HG03108 (cell line): Measurements from ENCODE around the gene CROCC2.

Source experiments
- ATAC-seq: cut with Tn5 transposase; IDR thresholded peaks from one replicate; pipeline ENCODE4 v1.9.1; 2021; ENCODE audit warnings: moderate library complexity; ENCODE audit not compliant: unreplicated experiment

Gene CROCC2

DNA sequence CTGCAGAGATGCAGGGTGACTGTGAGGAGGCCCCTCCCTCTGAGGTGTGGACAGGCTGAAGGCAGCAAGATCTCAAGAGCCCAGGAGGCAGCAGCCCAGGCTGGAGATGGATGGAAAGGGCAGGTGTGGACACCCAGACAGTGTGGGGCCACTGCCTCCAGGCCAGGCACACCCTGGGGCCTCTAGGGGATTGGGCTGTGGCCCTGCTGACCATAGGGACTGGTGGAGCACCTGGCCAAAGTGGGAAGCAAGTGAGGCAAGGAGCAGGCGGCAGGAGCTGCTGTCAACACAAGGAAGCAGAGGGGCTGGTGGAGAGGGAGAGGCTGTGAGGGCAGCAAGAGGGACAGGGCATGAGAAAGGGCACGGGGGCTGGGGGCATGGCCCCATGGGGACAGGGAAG lies 103.1 kb downstream of the CROCC2 start:
- no peak for ATAC-seq

DNA sequence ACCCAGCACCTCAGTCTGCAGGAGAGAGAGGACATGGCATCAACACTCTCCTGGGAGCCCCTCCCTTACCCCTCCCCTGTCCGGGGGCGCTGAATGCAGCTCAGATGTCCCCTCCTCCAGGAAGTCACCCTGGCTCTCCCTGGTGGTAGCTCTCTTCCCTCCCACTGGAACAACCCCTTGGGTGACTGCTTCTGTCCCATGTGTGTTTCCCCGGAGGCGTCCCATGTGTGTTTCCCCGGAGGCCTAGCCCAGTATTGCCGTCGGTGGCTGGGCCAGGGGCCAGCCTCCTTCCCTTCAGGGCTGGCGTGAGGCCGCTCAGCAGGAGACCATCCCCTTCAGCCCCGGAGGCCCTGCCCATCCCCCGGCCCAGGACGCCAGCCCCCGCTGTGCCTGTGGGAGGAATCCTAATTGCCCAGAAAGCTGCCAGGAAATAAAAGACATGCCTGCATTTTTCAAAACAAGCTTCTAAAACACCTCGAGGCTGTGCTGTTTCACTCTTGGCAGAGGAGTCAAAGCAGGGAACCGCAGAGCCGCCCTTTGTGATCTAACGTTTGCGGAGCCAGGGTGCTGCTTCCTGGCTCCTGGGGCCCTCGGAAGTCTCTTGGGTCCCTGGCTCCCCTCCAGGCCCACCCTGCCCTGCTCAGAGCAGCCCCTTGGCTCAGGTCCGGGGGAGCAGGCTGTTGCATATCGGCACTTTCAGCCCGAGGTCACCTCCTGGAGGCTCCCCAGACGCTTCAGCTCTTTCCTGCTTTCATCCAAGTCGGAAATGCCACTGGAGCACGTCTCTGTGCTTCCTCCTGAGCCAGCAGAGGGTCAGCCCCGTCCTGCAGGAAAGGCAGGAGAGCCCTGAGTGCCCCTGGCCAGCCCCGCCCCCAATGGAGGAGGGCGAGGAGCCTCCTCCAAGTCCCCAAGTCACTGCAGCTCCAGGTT lies 103.7 kb downstream of the CROCC2 start:
- ATAC-seq: no peak

DNA sequence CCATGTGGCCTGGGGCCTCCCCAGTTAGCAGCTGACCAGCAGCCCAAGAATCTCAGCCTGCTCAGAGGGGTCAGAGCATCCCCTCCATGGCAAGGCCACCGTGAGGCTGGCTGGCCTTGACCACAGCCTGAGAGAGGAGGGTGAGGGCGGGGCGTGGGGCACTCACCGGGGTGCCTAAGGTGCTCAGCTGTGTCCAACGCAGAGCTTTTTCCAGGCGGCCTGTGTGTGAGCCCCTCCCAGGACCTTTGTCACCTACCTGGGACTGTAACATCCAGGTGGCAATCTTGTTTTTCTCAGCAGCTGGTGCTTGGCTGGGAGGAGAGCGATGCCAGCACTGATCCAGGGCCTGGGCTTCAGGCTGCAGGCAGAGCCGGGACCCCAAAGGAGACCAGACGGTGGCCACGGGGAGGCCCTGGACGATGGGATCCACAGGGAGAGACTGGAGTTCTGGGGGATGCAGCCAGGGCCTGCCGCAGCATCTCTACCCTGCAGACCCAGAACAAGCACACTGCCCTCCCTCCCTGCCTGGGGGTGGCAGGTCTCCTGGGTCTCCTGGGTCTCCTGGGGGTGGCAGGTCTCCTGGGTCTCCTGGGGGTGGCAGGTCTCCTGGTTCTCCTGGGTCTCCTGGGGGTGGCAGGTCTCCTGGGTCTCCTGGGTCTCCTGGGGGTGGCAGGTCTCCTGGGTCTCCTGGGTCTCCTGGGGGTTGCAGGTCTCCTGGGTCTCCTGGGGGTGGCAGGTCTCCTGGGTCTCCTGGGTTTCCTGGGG lies 104.6 kb downstream of the CROCC2 start:
- no peak for ATAC-seq

DNA sequence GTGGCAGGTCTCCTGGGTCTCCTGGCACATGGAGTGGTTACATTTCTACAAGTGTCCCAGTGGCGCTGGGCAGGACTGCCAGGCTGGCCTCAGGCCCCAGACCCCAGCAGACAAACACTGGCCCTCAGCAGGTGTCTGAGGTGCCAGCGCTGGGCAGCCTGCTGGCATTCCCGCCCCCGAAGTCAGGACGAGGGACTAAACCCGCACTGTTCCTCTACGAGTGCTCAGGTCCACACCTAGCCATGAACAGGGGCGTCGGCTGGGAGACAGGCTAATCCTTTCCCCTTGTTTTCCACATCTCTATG lies 105.1 kb downstream of the CROCC2 start:
- no peak for ATAC-seq

DNA sequence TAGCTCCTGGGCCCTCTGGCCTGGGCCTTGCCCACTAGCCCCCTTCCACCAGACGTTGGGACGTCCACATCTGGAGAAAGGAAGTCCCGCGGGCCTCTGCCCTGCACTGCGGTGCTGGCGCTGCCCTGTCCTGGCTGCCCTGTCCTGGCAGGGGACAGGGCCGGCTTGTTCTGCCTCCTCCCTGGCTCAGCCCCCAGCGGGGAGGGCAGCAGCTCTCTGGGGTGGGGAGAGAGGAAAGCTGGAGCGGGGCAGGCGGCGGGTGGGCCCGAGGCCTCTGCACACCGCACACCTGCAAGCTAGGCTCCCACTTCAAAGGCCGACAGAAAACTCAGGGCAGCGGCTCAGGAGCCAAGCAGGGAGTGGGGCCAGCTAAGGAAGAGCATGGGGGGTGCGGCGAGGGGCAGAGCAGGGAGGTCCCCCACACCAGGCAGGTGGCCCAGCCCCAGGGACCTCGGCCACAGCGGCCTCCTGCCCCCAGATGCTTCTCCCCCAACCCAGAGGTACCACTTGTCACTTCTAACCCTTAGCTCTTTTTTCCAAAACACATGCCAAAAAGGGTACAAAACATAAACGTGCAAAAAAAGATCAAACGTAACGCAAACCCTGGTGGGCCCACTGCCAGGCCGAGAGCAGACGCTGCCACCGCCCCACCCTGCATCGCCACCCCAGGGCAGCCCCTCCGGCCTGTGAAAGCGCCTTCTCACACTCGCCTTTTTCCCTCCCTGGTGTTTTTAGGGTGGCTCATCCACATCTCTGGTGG lies 105.8 kb downstream of the CROCC2 start:
- no peak for ATAC-seq

DNA sequence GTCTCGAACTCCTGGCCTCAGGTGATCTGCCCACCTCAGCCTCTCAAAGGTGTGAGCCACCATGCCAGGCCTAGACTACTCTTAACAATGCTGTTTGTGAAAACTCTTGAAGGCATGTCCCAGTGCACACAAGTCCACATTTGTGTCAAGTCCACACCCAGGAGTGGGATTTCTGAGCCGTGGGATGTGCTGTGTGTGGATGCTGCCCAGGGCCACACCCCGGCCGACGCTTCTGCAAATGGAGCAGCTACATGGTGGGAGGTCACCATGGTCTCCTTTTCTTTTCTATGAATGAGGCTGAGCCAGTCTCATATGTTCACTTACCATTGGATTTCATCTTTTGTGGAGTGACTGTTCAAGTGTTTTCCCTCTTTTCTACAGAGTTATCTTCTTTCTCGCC lies 108.1 kb downstream of the CROCC2 start:
- no peak for ATAC-seq

DNA sequence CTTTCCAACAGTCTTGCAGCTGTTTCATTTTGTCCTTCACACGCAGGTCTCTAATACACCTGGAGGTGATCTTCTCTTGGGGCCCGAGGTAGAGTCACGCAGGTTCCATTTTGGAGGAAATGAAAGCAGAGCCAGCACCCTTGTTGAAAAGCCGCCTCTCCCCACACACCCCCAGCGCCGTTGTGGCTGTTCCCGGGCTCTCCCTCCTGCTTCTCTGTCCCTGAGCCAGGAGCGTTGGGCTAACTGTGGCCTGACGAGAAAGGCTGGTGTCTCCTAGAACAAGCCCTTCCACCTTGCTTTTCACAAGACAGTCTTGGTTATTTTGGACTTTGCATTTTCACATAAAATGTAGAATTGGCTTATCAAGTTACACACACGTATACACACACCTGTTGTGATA lies 108.6 kb downstream of the CROCC2 start:
- no peak for ATAC-seq

DNA sequence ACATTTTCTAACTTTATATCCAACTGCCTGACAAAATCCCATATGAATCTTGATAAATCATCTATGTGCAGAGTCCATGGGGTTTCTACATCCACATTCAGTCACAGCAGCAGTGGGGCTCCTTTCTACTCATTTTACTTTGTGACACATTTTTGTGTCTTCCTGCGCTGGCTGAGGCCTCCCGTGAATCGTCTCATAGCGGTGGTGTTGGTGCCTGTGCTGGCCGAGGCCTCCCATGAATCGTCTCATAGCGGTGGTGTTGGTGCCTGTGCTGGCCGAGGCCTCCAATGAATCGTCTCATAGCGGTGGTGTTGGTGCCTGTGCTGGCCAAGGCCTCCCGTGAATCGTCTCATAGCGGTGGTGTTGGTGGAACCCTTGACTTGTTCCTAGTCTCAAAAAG lies 109.3 kb downstream of the CROCC2 start:
- no peak for ATAC-seq

DNA sequence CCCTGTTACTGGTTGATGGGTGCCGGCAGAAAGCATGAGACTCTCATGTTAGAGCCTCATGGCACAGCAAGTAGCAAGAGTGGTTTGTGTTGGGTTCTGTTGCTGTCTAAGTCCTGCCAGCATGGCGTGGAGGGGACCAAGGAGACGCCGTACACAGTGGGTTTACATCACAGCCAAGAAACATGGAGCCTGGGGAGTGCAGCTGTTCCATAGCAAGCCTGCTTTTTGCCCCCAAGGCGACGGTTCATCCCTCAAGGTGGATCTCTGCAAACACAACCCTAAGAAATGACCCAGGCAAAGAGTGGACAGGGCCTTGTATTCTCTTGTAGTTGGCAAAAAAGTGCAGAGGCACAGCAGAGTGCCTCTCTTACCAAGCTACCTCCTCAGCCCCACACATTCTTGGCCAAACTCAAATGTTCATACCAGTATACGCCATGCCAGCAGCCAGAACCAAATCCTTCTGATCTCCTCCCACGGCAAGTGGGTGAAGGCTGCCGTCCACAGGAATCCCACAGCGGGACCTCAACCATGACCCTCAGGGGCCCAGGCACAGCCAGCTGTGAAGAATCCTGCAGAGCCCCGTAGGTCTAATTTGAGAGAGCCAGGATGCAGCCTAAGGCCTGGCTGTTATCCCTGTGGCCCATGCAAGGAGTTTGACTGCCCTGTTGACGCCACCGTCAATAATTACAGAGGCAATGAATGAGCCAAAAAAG lies 111.2 kb downstream of the CROCC2 start:
- ATAC-seq: no peak

DNA sequence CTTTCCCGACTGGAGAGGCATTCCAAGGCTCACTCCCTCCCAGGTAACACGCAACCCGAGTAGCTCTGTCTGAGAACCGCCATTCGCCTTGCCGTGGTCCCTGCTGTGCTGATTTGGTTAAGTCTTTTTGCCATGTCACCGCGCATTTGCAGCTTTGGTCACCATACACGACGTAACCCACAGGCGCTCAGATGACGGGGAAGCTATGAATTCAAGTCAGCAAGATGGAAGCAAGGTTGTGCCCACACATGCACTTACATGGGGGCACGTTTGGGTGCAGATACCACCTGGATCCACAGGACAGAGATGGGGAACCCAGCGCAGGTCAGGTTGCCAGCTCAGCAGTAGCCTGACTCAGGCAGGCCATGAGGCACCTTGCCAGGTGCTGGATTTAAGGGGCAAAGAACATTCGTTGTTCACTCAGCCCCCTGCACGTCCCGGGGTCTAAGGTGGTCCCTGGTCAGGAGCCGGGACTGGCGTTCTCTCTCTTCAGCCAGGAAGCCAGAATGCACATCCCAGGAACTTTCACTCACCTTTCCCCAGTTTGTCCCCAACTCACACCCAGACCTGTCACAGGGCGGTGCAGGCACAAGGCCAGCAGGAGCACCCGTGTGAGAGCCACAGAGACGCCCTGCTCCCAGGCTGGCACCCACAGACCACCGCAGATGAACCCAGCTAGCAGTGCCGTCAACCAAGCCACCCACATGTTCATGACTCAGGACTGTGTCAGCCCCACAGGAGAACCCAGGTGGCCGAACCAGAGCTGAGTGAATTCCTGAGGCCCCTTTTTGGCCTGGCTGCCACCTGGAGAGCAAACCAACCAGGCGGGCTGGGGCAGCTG lies 112.1 kb downstream of the CROCC2 start:
- no peak for ATAC-seq

DNA sequence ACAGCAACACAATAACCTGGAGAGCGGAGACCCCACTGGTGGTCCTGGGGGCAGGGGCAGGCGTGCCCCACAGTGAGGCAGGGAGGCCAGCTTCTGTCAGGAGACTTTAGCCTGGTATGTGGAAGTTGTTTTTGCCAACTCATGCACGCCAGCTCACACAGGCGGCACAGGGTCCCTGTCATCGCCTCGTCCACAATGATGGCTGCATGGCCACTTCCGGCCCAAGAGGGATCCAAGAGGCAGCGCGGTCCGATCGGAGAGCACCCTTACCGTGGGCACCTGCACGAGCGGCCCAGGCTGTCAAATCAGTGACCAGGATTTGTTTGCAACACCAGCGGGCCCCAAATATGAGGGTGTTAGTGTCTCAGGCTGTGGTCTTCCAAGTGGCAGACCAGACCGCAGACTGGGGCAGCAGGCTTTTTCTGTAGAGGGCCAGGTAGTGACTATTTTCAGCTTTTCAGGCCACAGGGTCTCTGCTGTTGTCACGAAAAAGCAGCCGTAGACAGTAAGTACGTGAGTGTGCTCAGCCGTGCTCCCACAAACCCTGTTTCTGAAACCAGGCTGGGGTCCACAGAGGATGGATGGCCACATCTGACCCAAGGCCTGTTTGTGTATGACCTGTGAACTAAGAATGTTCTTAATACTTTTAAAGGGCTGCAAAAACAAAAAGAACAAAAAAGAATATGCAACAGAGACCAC lies 113.5 kb downstream of the CROCC2 start:
- ATAC-seq: no peak

DNA sequence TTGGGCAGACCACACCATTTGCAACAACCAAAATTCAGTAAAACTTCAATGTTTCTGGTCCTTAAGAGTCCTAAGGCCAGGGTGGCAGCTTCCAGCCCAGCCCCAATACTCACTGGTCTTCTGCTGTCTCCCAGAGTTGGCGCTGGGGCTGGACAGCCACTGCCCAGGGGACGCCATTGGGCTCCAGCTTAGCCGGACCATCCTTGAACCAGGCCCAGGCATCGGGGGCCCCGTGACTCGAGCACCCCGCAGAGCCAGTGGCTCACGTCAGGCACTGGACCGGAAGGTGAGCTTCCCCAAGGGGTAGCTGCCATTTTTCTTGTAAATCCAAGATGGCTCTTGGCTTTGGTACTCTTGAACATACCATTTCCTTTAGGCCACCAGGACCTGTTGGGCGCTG lies 114.1 kb downstream of the CROCC2 start:
- ATAC-seq: no peak

DNA sequence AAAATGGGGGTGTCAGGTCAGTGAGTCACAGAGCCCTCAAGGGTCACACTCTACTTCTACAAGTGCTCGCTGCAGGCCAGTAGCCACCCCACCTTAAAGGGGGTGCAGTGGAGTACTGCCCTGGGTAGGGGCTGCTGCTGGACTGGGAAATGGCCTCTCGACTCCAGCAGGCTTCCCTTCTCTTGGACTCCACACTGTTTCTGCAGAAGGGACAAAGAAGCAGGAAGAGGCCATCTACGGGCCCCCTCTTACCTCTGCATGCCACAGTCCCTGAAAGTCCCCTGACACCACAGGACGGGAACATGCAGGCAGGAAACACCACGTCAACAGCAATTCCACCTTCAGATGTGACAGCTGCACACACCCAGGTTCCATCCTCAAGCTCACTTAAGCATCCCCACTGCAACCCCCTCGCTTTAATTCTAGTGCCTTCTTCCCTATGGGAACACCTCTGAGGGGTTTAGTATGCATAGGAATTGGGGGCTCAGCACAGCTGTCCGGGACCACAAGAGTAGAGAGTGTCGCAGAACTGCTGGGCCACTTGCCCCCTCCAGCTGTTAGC lies 114.6 kb downstream of the CROCC2 start:
- no peak for ATAC-seq

DNA sequence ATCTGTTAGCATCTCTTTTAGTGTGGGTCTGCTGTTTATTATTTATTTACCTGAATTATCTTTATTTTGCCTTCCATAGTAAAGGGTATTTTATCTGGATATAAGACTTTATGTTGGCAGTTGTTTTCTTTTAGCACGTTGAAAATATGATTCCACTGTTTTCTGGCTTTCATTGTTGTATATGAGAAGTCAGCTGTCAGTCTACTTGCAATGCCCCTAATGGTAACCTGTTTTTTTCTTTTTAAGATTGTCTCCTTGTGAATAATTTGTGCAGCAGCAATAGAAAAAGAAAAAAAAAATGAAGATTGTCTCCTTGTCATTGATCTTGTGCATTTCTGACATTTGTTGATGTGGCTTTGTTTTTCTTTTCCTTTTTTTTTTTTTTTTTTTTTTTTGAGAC lies 119.5 kb downstream of the CROCC2 start:
- ATAC-seq: no peak

DNA sequence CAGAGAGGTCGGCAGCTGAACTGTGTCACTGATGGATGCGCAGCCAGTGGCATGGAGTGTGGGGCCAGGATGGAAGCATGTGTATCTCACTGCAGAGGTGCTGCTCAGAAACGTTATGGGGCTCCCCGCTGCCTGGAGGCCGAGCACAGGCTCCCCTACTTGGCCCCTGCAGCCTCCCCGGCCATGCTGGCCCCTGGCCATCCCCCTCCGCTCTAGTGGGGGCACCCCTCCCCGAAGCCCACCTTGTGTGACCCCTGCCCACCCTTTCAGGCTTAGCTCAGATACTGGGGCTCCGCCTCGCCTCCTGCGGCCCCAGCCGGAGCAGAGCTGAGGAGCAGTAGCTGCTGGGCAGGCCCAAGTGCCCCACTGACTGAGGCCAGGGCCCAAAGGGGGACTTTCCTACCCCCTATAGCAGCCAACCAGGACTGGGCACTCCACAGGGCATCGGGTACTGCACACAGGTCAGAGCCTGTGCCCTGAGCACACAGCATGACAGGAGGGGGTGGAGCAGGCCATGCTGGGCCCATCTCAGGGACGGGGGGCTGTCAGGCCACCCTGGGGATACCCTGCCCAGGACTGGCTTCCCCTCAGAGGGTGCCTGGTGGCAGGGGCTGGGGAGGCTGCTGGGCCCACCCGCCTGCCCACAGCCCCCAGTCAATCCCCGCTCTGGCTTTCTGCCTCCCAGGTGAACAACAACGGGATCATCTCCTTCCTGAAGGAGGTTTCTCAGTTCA lies 123.6 kb downstream of the CROCC2 start:
- ATAC-seq: no peak

DNA sequence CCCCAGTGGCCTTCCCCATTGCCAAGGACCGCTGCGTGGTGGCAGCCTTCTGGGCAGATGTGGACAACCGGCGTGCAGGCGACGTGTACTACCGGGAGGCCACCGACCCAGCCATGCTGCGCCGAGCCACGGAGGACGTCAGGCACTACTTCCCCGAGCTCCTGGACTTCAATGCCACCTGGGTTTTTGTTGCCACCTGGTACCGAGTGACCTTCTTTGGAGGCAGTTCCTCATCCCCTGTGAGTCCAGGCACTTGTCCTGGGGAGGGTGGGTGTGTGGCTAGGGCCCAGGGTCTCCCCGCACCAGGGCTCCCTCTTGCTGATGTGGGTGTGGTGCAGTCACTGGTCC lies 124.2 kb downstream of the CROCC2 start:
- no peak for ATAC-seq

DNA sequence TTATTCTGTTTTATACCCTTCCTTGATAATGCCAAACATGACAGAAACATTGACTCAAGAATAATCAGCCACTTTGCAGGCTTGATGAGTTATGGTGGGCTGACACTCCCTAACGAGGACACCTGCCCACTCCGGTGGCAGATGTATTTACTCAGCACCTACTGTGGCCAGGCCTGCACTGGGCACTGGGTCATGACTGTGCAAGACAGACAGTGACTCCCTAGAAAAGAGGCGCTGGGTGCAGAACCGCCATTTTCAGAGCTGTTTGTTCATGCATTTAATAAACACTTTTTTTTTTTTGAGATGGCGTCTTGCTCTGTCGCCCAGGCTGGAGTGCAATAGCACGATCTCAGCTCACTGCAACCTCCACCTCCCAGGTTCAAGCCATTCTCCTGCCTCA lies 124.7 kb downstream of the CROCC2 start:
- no peak for ATAC-seq

DNA sequence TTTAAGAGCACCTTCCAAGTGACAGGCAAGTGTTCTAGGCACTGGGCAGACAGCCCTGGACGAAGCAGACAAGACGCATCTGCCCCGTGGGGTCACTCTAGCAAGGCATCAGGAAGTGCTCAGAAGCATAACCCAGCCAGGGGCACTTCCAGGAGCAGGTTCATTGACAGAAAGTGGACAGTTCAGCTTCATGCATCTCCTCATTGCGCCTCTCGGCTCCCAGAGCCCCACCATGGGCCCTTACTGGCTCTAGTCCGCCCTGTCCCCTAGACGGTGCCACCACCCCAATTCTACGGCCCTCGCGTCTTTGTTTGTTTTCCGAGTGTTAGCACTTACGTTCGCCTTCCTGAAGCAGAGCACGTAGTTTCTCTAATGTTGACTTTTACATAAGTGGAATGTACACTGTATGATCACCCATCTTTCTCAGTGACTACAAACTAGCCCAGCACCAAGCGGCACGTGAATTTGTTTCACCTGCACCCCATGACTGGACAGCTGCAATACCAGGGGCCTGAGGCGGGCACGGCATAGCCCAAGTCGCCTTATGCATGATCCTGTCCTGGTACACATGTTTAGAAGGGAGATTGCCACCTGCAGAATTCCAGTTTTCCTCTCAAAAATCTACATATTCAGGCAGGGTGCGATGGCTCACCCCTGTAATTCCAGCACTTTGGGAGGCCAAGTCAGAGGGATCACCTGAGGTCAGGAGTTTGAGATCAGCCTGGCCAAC lies 125.5 kb downstream of the CROCC2 start:
- ATAC-seq: no peak
